Measurements from ENCODE around the gene FADS2. TPM values are rescaled to one million over a fixed set of nuclear protein-coding genes. Genes with fewer than 3 reads are reported as not detected.

Gene FADS2
- total and polyA plus RNA-seq, 10 of the 15 experiments (the other 5 are each of a cell fraction or from before 2014, with no cell fraction given), result 3.3 to 313 (median 149) TPM

DNA sequence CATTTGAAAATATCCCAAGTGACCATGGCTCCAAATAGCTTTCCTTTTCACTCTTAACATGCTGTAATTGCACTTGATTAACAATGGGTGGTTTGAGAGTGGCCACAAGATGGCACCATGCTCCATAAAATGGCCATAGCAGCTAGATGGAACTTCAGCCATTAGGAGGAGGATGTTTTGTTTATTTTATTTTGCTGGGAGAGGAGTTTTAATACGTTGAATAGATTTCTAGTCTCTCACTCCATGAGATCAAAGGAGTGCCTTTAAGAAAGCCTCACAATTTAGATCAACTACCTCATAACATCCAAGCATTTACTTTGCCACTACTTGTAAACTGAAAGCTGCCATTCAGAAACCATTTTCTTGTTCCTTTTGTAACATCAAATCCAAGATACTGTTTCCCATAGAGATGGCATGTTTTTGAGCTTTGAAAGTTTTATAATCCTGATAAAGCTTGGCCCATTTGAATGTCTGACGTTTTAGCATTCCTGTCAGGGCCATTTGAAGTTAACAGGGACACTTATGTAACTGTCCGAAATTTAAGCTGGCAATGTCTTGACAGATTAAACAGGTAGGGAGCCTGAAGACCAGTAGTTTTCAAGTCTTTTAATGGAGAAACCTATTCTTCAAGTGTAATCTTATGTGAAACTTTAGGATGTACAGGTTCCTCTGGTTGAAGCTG, 30.7 kb upstream of the FADS2 start (continued):
- peak; percentile 37; the same call in 1 of the 2 replicates for TF ChIP-seq FOXM1 (IDR thresholded peaks at IDR 0.05; ENCODE audit: low read depth, low read length)
- no peak for TF ChIP-seq ZNF217 (IDR thresholded peaks at IDR 0.05)
- no peak for TF ChIP-seq YBX1 (IDR thresholded peaks at IDR 0.05)
- no peak for TF ChIP-seq RBBP5 (conservative IDR thresholded peaks at IDR 0.05)
- TF ChIP-seq, protein P1, sequence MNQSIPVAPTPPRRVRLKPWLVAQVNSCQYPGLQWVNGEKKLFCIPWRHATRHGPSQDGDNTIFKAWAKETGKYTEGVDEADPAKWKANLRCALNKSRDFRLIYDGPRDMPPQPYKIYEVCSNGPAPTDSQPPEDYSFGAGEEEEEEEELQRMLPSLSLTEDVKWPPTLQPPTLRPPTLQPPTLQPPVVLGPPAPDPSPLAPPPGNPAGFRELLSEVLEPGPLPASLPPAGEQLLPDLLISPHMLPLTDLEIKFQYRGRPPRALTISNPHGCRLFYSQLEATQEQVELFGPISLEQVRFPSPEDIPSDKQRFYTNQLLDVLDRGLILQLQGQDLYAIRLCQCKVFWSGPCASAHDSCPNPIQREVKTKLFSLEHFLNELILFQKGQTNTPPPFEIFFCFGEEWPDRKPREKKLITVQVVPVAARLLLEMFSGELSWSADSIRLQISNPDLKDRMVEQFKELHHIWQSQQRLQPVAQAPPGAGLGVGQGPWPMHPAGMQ (IDR thresholded peaks at IDR 0.05; ENCODE audit: borderline replicate concordance), result no peak
- TF ChIP-seq MTA3 (IDR thresholded peaks at IDR 0.05; ENCODE audit: borderline replicate concordance, low read length), result no peak

DNA sequence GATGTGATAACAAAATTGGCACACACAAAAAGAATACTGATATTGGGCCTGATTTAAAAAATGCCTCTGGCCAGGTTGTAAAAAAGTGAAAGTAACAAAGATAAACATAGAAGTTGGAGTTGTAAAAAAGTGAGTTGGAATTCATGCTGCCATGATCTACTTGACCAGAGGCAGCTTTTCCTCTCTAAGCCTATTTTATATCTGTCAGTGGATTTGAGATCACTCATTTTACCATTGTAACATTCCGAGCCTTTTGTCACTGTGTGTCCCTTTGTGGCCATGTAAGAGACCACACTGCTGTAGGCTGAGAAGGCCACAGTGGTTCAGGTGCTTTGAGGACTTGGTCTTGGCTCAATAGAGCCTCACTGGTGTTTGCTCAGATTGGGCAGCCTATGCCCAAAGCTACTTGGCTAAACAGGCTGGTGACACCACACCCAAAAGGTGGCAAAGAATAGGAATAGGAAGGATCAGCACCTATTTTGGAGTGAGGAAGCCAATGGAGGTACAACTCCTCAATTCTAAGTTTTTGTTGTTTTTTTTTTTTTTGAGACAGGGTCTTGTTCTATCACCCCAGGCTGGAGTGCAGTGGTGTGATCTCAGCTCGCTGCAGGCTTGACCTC, 28.3 kb upstream of the FADS2 start:
- ChIA-PET CTCF (interaction anchor here (1.4 to 12.7 kb wide), 8 partner anchors 12 to 308 kb away, joined by 3 to 188 read pairs (median 122); partner anchors contain the start of genes BEST1, FADS1 and FADS2), SMC1A (ENCODE audit: uncharacterized antibody, unreplicated experiment) (interaction anchor here (0.7 to 6.0 kb wide), 10 partner anchors 12 to 309 kb away, joined by 3 to 86 read pairs (median 22); partner anchors contain the start of genes BEST1, FADS2 and FADS3), POLR2A (interaction anchor here (3.7 to 7.0 kb wide), 2 partner anchors 16 to 36 kb away, joined by 22 to 77 read pairs; partner anchors contain the start of gene FADS1), RAD21 (ENCODE audit: unreplicated experiment) (interaction anchor here (1.0 to 6.2 kb wide), 5 partner anchors 15 to 308 kb away, joined by 3 to 96 read pairs (median 51); partner anchors contain the start of gene BEST1)
- no peaks in the 10 kb centered on the region for H3K27me3 ChIP-seq (replicated peaks in 1 of 2; ENCODE audit: control insufficient read depth in 2 of 2, insufficient read depth in 2 of 2, low read length in 1 of 2)
- no peaks in the 10 kb centered on the region for H4K20me1 ChIP-seq (ENCODE audit: control insufficient read depth, insufficient read depth)
- no peak overlapping the region for H3K4me2 ChIP-seq (ENCODE audit: control insufficient read depth, insufficient read depth)
- no peaks in the 10 kb centered on the region for H3K9me3 ChIP-seq (replicated peaks; ENCODE audit: control insufficient read depth, insufficient read depth, low read length)
- ATAC-seq, result no peak
- H3K36me3 ChIP-seq (ENCODE audit: control insufficient read depth in 2 of 2, insufficient read depth in 2 of 2, low read length in 1 of 2), result peaks cover 13 to 16% of the 10 kb centered on the region in 2 experiments; a peak in 3 of 4 replicates
- H3K79me2 ChIP-seq (ENCODE audit: control insufficient read depth, insufficient read depth, low read length), result peaks cover 41% of the 10 kb centered on the region
- FAIRE-seq, result no peak
- H3K9ac ChIP-seq (ENCODE audit: control insufficient read depth, insufficient read depth, low read length), result no peak overlapping the region
- in situ Hi-C loops (cut with MboI) (loop anchor here (5.0 kb wide), 2 partner anchors 98 to 308 kb away; no protein-coding TSS in a partner anchor), intact Hi-C loops (cut with micrococcal nuclease; ENCODE audit: unreplicated experiment) (loop anchor here (5.0 kb wide), 4 partner anchors 73 to 308 kb away; partner anchors contain the start of gene FTH1)
- 94% methylated on average over 2 of the region's 2 CpGs for WGBS (ENCODE audit: insufficient coverage, insufficient replicate concordance, low lambda C conversion rate, missing lambda C conversion rate)
- H3K4me1 ChIP-seq (ENCODE audit: control insufficient read depth, insufficient read depth, low read length), result no peaks in the 10 kb centered on the region; the same call in 1 of the 2 replicates
- H3K4me3 ChIP-seq, result no peak overlapping the region
- DNase-seq (ENCODE audit: low read depth, low spot score), result no peak
- no peak overlapping the region; the same call in 1 of the 2 replicates for H3K27ac ChIP-seq (ENCODE audit: control insufficient read depth, insufficient read depth)
- BruUV-seq (replicated peaks), result no TSS peak
- H2AFZ ChIP-seq (ENCODE audit: control insufficient read depth, low read depth, low read length), result no peak overlapping the region
- TF ChIP-seq HCFC1 (IDR thresholded peaks at IDR 0.05; ENCODE audit: low read length), result no peak
- TF ChIP-seq NR2C1 (IDR thresholded peaks at IDR 0.05), result no peak
- no peak for TF ChIP-seq ETV6 (conservative IDR thresholded peaks at IDR 0.05 in 1 of 2, IDR thresholded peaks at IDR 0.05 in 1 of 2; ENCODE audit: borderline replicate concordance in 1 of 2, low read depth in 1 of 2)
- TF ChIP-seq, protein P2, sequence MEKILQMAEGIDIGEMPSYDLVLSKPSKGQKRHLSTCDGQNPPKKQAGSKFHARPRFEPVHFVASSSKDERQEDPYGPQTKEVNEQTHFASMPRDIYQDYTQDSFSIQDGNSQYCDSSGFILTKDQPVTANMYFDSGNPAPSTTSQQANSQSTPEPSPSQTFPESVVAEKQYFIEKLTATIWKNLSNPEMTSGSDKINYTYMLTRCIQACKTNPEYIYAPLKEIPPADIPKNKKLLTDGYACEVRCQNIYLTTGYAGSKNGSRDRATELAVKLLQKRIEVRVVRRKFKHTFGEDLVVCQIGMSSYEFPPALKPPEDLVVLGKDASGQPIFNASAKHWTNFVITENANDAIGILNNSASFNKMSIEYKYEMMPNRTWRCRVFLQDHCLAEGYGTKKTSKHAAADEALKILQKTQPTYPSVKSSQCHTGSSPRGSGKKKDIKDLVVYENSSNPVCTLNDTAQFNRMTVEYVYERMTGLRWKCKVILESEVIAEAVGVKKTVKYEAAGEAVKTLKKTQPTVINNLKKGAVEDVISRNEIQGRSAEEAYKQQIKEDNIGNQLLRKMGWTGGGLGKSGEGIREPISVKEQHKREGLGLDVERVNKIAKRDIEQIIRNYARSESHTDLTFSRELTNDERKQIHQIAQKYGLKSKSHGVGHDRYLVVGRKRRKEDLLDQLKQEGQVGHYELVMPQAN (conservative IDR thresholded peaks at IDR 0.05), result no peak
- TF ChIP-seq, protein P3, sequence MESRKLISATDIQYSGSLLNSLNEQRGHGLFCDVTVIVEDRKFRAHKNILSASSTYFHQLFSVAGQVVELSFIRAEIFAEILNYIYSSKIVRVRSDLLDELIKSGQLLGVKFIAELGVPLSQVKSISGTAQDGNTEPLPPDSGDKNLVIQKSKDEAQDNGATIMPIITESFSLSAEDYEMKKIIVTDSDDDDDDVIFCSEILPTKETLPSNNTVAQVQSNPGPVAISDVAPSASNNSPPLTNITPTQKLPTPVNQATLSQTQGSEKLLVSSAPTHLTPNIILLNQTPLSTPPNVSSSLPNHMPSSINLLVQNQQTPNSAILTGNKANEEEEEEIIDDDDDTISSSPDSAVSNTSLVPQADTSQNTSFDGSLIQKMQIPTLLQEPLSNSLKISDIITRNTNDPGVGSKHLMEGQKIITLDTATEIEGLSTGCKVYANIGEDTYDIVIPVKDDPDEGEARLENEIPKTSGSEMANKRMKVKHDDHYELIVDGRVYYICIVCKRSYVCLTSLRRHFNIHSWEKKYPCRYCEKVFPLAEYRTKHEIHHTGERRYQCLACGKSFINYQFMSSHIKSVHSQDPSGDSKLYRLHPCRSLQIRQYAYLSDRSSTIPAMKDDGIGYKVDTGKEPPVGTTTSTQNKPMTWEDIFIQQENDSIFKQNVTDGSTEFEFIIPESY (IDR thresholded peaks at IDR 0.05), result no peak
- no peak for TF ChIP-seq NFXL1 (IDR thresholded peaks at IDR 0.05; ENCODE audit: borderline replicate concordance)
- TF ChIP-seq RB1 (IDR thresholded peaks at IDR 0.05; ENCODE audit: borderline replicate concordance), result no peak
- TF ChIP-seq SIX5 (IDR thresholded peaks at IDR 0.05; ENCODE audit: low read depth, low read length, severe bottlenecking), result no peak
- TF ChIP-seq TBL1XR1 (IDR thresholded peaks at IDR 0.05; ENCODE audit: low read depth, low read length), result no peak
- TF ChIP-seq BCL11A (IDR thresholded peaks at IDR 0.05; ENCODE audit: low read depth, low read length), result no peak

Data from GM12878 (cell line).